Liver (tissue), 3 donors: ENCODE data around the gene LRRC7.

Experiments
- ATF3 ChIP-seq: IDR thresholded peaks from 2 replicates; pipeline ENCODE4 v1.6.1; 2016; ENCODE audit warnings: antibody characterized with exemption
- CTCF ChIP-seq: fragments of 150-350 bp; IDR thresholded peaks from 2 replicates; pipeline ENCODE4 v1.5.1; 2017; ENCODE audit warnings: improper control_type of control experiment, low read depth, low read length; ENCODE audit not compliant: missing input control
- EGR1 ChIP-seq, 2 donors: IDR thresholded peaks; 2 replicates each; pipeline ENCODE4 v1.6.1; 2016 to 2018; ENCODE audit warnings: antibody characterized with exemption in 2 of 2, low read depth in 2 of 2
- GABPA ChIP-seq, 2 donors: IDR thresholded peaks in 1 of 2; conservative IDR thresholded peaks in 1 of 2; 2 replicates each; pipeline ENCODE4 v1.6.1; 2016; ENCODE audit warnings: antibody characterized with exemption in 2 of 2, mild to moderate bottlenecking in 1 of 2, moderate library complexity in 1 of 2
- HNF4A ChIP-seq, 2 donors: conservative IDR thresholded peaks; 2 replicates each; pipeline ENCODE4 v1.6.1; 2016; ENCODE audit warnings: antibody characterized with exemption in 2 of 2, mild to moderate bottlenecking in 2 of 2
- JUND ChIP-seq, 2 donors: IDR thresholded peaks; 2 replicates each; pipeline ENCODE4 v1.6.1; 2016; ENCODE audit warnings: antibody characterized with exemption in 2 of 2
- MAX ChIP-seq: IDR thresholded peaks from 2 replicates; pipeline ENCODE4 v1.6.1; 2016; ENCODE audit warnings: antibody characterized with exemption
- RAD21 ChIP-seq, 2 donors: IDR thresholded peaks; 2 replicates each; pipeline ENCODE4 v1.6.1; 2016; ENCODE audit warnings: antibody characterized with exemption in 2 of 2, mild to moderate bottlenecking in 2 of 2
- REST ChIP-seq: IDR thresholded peaks from 2 replicates; pipeline ENCODE4 v1.6.1; 2016; ENCODE audit warnings: antibody characterized with exemption, mild to moderate bottlenecking
- RXRA ChIP-seq, 2 donors: IDR thresholded peaks; 2 replicates each; pipeline ENCODE4 v1.6.1; 2017 to 2018; ENCODE audit warnings: antibody characterized with exemption in 2 of 2, mild to moderate bottlenecking in 1 of 2
- SP1 ChIP-seq: IDR thresholded peaks from 2 replicates; pipeline ENCODE4 v1.6.1; 2018; ENCODE audit warnings: antibody characterized with exemption, mild to moderate bottlenecking
- TAF1 ChIP-seq: conservative IDR thresholded peaks from 2 replicates; pipeline ENCODE4 v1.6.1; 2016; ENCODE audit warnings: antibody characterized with exemption, mild to moderate bottlenecking
- YY1 ChIP-seq: IDR thresholded peaks from 2 replicates; pipeline ENCODE4 v1.6.1; 2016; ENCODE audit warnings: antibody characterized with exemption, mild to moderate bottlenecking
- donor health status: healthy.
- donor health status: healthy.

DNA sequence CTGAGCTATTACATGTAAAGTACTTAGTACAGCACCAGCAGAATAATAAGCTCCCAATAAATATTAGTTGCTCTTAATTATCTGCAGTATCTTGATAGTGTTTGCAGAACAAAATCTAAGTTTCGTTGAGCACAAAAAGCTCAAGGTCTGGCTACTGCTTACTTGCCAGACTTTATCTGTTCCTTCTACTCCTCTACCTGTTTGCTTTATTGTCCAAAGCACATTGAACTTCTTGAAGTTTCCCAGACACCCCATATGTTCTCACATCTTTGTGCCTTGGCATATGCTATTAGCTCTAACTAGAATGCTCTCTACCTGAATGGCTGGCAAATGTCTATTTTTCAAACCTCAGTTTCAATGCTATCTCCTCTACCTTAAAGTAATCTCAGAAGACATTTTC, 582.7 kb downstream of the LRRC7 start:
- TF ChIP-seq CTCF (no peak), SP1 (no peak), GABPA (IDR thresholded peaks at IDR 0.05 in 1 of 2, conservative IDR thresholded peaks at IDR 0.05 in 1 of 2) (no peak), MAX (no peak), HNF4A (conservative IDR thresholded peaks at IDR 0.05) (no peak), REST (no peak), ATF3 (no peak), JUND (IDR thresholded peaks at IDR 0.05) (no peak), RAD21 (IDR thresholded peaks at IDR 0.05) (no peak), TAF1 (no peak), RXRA (IDR thresholded peaks at IDR 0.05) (no peak), YY1 (no peak), EGR1 (IDR thresholded peaks at IDR 0.05; ENCODE audit: low read depth in 2 of 2) (no peak)
